Metanephros (tissue), 2 donors: ENCODE results near the gene LILRA6. TPM values are rescaled to one million over a fixed set of nuclear protein-coding genes. Genes with fewer than 3 reads are reported as not detected.

ENCODE experiments used
- small RNA-seq: library from RNA; depleted of rRNA; stranded (forward); fragments of <200 nt; gene quantifications from one replicate; pipeline ENCODE3, GENCODE V24; 2014; ENCODE audit warnings: low replicate concordance
- total RNA-seq: library from RNA; depleted of rRNA; stranded (reverse); fragments of >200 nt; gene quantifications from one replicate; pipeline ENCODE4 v1.2.3, GENCODE V29; 2014

The LILRA6 gene
- total RNA-seq = 3.3 TPM

GRCh38 chr19:54242646-54243045, at the start of gene LILRA6:
Gene LILRA6 (minus strand): TSS chr19:54242790.

GRCh38 chr19:54281007-54281728, 38.6 kb upstream of the LILRA6 start, which contains the start of gene LILRB2:
Gene LILRB2 (minus strand): TSS chr19:54281110. CDS start chr19:54280496, 614 bp downstream.

GRCh38 chr19:54257116-54257480, 14.5 kb upstream of the LILRA6 start, which contains the start of gene LILRB5:
Gene LILRB5 (minus strand): TSS chr19:54257273. CDS start chr19:54257193, 80 bp downstream.

GRCh38 chr19:54222474-54223276, 19.9 kb downstream of the LILRA6 start, which contains the start of gene LILRB3:
Gene LILRB3 (minus strand): TSS chr19:54223007. CDS start chr19:54222976, 31 bp downstream.

GRCh38 chr19:54191011-54191810, 51.4 kb downstream of the LILRA6 start, which contains the start of gene TSEN34:
Gene TSEN34 (plus strand): TSS chr19:54191308. CDS start chr19:54191365, 57 bp downstream.

GRCh38 chr19:54189145-54189734, 53.4 kb downstream of the LILRA6 start, which contains the start of gene MBOAT7:
Gene MBOAT7 (minus strand): TSS chr19:54189580. CDS start chr19:54188508, 1,072 bp downstream.

Small RNA genes lying within 50 kb of the gene (small RNA-seq; reads per million reads assigned to genes)
- not detected for gene MIR4752
- not detected for gene RNU6-1307P

Other genes starting within 250 kb of the LILRA6 start
- gene VSTM1, start 178.9 kb downstream of the LILRA6 start, total RNA-seq = 2.9 TPM
- 0.18 TPM for gene TARM1, start 161.4 kb downstream of the LILRA6 start, total RNA-seq
- gene OSCAR, start 142.0 kb downstream of the LILRA6 start, total RNA-seq = 1.3 TPM
- 30.8 TPM for gene NDUFA3, start 139.9 kb downstream of the LILRA6 start, total RNA-seq
- 10.2 TPM for gene TFPT, start 127.1 kb downstream of the LILRA6 start, total RNA-seq
- 46.2 TPM for gene PRPF31, start 127.0 kb downstream of the LILRA6 start, total RNA-seq
- gene CNOT3, start 105.0 kb downstream of the LILRA6 start, total RNA-seq = 11.9 TPM
- 5.4 TPM for gene LENG1, start 83.1 kb downstream of the LILRA6 start, total RNA-seq
- 38.7 TPM for gene TMC4, start 69.6 kb downstream of the LILRA6 start, total RNA-seq
- 47.6 TPM for gene MBOAT7, start 53.2 kb downstream of the LILRA6 start, total RNA-seq
- 65.2 TPM for gene TSEN34, start 51.5 kb downstream of the LILRA6 start, total RNA-seq
- gene RPS9, start 41.9 kb downstream of the LILRA6 start, total RNA-seq = 2,181 TPM
- gene LILRB3, start 19.8 kb downstream of the LILRA6 start, total RNA-seq = 18.0 TPM
- gene LILRB5, start 14.5 kb upstream of the LILRA6 start, total RNA-seq = 4.0 TPM
- gene LILRB2, start 38.3 kb upstream of the LILRA6 start, total RNA-seq = 4.2 TPM
- gene LILRA5, start 70.4 kb upstream of the LILRA6 start, total RNA-seq = 6.1 TPM
- 0.82 TPM for gene LILRA4, start 96.4 kb upstream of the LILRA6 start, total RNA-seq
- 13.8 TPM for gene LAIR1, start 122.1 kb upstream of the LILRA6 start, total RNA-seq
- 3.2 TPM for gene TTYH1, start 172.7 kb upstream of the LILRA6 start, total RNA-seq
- 98.2 TPM for gene LENG8, start 206.4 kb upstream of the LILRA6 start, total RNA-seq
- 2.9 TPM for gene LENG9, start 221.0 kb upstream of the LILRA6 start, total RNA-seq
- 35.3 TPM for gene CDC42EP5, start 230.5 kb upstream of the LILRA6 start, total RNA-seq